GM18520 (cell line): Measurements from ENCODE around the gene CHRM4.

ENCODE experiments used
- ATAC-seq: cut with Tn5 transposase; IDR thresholded peaks from one replicate; pipeline ENCODE4 v1.9.1; 2021; ENCODE audit not compliant: unreplicated experiment

The CHRM4 gene

DNA sequence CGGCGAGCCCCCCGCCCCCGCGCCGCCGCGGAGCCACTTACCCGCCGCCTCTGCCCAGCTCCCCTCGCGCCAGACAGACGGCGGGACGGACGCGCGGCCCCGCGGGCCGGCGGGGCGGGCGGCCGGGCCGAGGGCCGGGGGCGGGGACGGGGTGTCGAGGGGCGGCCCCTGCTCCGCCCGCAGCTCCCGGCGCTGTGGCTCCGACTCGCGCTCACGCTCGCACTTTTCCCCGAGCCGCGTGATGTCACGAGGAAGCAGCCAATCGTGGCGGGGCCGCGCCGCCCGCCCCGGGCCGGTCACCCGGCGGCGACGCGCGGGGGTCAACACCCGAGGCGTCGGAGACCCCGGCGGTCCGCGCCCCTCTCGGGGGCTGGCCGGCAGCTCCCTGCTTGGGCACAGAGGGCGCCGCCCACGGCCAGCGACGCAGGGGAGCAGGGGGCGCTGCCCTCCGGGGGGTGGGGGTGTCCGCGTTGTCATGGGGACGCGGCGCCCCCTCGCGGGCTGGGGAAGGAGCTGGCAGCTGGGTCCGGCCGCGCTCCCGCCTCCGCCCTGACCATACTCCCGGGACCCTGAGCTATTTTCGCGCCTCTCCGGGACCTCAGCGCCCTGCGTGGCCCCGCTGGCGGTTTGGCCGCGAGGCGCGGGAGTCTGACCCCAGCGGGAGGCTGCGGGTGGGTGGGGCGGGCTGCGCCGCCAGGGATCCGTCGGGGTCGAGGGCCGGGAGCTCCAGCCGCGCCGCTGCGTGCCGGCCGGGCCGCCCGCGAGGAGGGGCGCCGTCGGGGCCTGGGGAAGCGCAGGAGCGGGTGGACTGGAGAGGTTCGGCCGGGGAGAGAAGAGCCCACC is at the start of gene CHRM4:
TSS of gene CHRM4 (minus strand) at position 199 of the 843 bp plus-strand sequence. CDS start 5,219 bp downstream, outside the sequence.
- ATAC-seq, result no peak

DNA sequence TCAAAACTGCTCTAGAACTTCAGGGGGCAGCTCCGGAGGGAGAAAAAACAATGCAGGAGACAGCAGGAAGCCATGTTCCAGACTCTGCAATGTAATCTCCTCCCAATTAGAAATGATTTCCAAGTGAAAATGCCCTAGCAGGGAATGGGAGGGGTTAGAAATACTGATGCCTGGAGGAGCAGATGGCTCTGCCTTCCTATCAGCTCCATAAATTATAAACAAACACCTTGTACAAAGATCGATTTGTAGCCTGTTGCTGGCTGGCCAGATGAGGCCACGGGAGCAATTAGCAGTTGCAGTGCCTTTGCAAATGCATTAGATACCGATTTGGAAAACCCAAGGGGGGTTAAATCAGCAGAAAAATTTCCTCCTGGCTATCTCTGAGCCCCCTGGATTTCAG is 46.6 kb upstream of the CHRM4 start:
- ATAC-seq, result no peak

DNA sequence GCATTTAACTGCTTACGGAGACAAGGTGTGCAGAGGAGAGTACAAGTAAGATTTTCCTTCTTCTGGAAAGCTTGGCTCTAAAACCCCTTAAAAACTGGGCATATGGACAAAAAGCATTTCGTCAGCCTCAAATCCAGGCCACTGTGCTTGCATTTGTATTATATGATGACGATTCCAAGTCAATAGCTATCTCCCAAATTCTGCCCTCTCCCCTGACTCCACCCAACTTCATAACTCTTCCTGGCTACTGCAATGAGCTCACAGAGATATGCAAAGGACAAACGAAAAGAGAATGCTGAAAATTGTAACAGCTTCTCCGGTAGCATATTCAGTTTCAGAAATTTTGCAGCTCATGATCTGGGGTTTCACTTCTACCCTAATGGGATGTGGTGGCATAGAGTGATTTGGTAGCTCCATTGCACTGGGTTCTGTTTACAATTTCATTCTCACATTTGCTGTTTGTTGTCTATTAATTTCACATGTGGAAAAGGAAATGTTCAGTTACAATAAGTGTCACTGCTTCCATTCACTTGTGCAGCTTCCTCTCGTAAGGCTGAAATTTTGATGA is 45.6 kb upstream of the CHRM4 start:
- ATAC-seq, result no peak

DNA sequence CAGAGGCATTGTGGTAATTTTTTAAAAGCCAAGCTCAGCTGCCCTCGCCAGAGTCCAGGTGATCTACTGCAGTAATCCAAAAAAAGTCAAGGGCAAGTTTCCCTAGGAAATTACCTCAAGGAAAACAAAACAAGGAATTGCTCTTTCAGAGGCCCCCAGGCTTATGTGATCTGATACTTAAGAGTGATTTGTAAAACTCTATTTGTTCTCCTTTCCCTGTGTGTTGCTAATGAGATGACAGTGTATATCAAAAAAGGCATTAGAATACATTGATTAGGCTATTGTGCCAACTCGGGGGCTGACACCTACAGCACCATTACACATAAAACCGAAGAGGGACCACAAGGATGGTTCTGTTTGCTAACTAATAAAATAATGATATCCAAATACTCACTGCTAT is 44.5 kb upstream of the CHRM4 start:
- ATAC-seq, result no peak

DNA sequence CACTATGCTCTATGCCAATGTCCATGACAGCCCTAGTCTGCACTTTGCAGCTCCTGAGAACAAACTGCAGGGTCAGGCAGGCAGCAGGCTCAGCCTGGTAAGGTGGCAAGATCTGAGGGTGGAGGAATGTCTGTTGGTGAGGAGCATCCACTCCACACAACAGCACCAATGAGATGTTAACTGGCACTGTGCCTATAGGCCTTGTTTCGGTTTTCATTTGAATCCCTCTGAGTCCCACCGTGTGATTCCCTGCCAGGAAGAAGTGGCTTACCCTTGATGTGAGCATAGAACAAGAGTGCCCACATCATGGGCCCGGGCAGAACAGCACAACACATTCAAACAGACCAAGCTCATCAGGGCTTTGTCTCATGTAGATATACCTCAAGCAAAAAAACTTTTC is 44.1 kb upstream of the CHRM4 start:
- ATAC-seq, result no peak

DNA sequence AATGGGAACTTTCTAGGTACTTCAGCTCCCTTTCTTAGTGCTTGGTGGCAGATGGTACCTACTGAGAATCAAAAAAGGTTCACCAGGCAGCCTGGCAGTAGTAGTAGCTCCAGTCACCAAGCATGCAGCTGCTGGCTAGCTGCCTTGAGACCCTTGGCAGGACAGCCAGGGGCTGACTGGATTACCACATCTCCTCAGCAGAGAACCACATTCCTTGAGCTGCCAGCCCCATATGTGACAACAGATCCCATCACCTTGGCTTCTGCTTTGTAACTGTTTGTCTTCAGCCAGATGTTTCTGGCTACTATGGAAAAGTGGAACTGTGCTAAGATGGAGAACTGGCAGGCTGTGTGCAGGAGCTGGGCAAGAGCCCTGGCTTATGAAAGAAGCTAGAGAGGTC is 39.6 kb upstream of the CHRM4 start:
- ATAC-seq, result no peak

DNA sequence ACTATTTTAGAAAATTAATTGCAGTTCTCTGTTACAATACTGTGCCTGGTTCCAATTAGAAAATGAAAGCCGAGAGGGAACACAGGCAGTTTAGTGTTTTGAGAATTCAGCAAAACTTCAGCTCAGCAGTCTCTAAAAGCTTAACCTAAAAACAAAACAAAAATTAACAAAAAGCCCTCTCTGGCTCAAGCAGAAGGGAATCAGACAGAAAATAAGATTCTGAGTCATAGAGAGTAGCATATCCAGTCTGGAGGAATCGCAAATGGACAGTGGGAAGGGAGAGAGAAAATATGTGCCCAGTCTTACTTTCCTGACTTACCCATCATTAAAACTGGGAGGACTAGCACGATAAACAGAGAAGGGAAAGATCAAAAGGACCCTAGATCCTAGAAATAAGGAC is 38.1 kb upstream of the CHRM4 start:
- no peak for ATAC-seq

DNA sequence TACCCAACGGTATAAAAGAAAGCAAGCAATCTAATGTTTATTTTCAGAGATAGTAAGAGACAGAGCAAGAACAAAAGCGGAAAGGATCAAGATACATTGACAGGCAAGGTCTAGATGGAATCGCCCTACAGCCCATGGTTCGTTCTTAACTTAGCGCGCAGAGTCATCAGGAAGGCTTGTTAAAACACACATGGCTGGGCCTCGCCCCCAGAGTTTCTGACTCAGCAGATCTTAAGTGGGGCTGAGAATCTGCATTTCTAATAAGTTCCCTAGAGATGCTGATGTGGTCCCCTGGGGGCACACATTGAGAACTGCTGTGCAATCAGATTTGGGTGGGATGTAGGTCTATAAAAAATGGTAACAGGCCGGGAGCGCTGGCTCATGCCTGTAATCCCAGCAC is 35.8 kb upstream of the CHRM4 start:
- ATAC-seq, result no peak

DNA sequence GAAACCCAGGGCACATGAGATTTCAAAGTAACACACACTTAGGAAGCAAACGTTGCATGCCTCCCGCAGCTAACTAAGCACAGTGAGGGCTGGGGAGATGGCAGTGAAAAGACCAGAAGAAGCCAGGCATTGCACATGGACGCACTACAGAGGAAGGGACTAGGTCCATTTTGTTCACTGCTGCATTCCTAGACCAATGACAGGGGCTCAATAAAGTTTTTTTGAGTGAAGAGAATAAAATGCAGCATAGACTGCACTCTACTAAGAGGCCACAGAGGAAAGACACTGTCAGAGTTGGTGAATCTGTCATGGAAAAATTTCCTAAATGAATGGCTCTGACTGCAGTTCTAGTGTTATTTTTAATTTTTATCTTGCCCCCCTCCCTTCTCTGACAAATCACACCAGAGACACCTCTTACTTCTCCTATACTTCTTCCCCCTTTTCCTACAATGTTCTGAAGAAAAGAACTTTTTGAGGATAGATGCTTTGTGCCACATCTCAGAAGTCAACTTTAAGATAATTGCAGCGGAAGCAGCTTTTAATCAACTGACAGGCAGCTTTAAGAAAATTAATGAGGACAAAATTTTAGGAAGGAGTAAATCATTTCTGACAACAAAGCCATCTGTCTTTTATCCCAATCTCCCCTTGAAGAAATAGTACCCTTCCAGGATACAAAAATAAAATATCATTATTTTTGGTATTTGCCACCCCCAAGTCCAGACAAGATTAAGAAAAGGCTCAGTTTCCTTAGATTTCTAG is 34.8 kb upstream of the CHRM4 start:
- ATAC-seq, result no peak

DNA sequence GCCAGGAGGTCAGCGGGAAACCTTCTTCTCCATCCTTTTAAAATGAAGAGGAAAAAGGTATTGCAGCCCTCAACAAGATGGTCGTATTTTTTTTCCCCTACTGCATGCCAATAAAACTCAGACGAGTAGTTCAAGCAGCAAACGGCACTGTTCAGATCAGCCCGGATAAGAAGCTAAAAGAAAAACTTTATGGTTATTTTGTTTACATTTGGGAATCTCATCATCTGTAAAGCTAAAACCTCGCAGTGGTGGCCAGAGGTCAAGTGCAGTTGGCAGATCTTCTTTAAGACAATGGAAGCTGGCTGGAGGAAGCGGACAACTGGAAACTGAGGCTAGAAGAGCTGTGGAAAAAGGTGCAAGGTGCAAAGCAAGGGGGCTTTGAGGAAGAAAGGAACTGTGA is 31.0 kb upstream of the CHRM4 start:
- no peak for ATAC-seq

DNA sequence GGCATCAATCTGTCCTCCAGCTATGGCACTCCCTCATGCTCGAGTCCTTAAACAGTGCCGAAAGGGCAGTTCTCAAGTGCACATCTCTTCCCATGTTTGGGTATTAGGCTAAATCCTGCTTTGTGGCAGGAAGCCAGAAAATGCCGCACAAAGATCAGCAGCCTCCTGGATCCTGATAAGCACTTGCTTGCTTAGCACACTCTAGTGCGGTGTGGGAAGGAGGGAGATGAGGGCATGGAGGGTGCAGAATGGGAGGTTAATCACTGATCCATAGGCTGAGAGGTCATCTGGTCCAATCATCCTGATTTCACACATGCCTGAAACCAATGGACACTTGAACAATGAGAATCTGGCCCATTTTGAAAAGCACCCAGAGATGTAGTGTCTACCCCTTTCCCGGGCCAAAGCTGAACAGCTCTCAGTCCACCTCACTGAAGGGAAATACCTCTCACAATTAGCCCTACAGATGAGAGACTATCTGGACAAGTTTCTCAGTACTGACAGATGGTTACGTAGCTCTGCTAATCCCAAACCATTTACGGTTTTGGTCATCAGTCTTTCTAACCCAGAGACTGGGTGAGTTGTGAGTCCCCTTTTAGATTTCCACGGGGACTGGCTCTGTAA is 29.8 kb upstream of the CHRM4 start:
- ATAC-seq, result no peak

DNA sequence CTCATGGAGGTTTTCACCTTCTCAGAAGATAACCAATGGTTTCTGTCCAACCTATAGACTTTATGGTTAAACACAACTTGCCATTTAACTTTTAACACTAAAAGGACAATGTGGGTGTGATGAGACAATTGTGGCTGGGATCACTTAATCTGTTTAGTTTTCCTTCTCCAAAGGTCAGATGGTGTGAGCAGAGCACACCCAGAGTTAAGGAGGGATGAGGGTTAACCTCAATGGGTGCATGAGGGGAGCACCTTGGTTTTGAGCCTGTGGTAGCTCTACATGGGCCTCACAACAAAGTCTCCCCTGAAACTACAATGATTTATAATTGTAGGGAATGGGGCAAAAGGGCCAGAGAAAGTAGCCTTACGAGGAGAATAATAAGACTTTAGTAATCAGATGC is 28.9 kb upstream of the CHRM4 start:
- ATAC-seq, result no peak

DNA sequence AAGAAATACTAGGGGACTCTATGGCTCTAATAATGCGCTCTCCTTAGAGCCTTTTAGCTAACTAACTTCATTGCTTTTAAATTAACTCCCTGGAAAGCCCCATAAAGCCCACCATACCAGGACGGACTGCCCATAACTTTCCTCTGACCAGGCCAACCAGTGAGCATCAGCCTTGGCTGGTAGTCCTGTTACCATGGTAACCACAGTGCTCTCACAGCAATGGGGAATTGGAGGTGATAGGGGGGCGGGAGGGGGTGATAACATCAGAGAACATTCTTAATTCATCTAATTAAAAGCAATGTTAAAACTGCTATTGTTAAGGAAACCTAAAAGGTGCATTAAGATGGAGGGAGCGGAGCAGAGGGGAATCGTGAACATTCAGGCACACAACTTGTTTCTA is 27.2 kb upstream of the CHRM4 start:
- no peak for ATAC-seq

DNA sequence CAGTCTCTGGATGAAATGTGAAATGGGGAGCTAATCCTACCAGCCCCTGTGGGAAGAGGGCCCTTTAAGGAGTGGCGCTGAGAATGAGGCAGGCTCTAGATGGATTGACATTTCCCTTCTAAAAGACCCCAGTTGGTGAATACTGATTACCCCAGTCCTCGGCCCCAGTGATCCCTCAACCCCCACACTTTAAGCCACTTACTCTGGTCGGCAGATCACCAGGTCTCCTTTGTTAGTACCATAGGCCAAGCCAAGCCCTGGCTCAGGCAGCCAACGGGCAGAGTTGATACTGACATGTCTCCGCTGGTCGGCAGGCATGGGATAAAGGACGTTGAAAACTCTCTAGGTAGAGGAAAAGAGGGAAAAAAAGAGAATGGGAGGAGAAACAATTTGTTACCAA is 26.1 kb upstream of the CHRM4 start:
- no peak for ATAC-seq

DNA sequence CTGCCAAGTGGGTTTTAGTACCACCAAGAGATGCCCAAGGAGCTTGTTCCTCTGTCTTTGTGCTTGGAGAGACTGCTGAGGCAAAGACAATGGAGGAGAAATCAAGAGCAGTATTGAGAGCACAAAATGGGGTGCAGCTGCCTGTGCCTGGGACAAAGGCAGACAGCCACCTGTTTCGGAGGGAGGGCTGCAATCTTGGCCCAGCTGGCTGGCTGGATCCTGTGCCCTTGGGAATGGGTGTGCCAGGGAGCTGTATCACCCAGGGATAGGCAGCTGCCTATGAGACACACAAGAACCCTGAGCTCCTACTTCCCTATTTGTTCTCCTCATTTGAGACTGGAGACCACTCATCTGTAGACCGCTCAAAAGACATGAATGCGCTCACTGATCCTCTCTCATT is 23.3 kb upstream of the CHRM4 start:
- no peak for ATAC-seq

DNA sequence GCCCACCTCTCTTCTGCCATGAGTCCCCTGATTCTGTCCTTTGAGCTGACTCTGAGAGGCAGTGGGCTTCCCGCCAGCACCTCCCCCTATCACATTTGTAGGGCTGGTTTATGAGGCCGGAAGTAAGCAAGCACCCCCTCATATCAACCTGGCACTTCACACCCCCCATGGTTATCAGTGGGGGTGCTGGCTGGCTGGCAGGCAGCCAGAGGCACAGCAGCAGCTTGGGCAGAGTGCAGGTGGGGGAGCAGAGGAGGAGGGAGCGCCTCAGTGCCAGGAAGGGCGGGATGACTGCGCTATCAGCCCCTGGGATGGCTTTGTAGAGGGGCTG is 22.9 kb upstream of the CHRM4 start:
- no peak for ATAC-seq

DNA sequence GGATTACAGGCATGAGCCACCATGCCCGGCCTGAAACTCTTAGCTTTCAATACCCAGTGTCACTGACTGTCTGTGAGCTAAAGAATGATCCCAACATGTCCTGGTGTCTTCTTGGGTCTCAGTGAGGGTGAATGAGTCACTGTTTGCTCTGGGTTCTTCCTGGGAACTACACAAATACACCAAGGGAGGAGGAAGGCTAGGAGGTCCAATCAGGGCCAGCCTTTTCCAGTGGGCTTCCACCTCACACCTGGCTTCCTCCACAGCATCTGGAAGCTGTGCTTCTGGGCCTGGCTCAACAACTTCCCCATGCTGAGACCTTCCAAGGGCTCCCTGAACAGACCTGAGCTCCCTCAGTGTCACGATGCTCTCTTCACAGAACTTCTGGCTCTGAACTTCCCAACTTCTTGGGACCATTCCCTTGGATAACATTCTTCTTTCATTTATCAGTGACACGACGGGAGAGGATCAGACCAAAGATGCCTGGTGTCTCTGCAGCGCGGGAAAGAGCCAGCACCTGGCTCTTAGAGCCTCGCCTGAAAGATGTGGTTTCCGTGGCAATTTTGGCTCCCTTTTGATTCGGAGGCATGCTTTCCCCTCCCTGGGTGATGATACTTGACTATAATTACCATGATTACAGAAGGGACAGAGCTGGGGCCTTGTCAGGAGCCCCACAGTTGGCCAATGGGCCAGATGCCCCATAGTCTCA is 22.3 kb upstream of the CHRM4 start:
- no peak for ATAC-seq

DNA sequence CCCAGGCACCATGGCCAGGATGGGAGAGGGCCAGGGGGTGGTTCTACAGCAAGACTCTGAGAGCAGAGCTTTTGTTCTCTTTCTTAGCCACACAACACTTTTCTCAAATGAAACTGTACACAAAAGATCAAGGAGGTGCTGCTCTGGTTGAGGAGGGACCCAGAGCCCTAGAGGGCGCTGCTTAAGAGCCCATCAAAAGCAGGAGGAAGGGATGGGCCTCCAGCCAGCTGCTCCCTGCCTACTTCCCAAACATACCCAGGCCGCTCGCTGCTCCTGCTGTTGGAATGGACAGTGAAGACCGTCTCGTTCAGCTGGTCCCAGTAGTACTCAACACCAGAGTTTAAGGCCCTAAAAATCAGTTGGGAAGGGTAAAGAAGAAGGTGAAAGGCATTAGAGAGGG is 18.4 kb upstream of the CHRM4 start:
- ATAC-seq, result no peak

DNA sequence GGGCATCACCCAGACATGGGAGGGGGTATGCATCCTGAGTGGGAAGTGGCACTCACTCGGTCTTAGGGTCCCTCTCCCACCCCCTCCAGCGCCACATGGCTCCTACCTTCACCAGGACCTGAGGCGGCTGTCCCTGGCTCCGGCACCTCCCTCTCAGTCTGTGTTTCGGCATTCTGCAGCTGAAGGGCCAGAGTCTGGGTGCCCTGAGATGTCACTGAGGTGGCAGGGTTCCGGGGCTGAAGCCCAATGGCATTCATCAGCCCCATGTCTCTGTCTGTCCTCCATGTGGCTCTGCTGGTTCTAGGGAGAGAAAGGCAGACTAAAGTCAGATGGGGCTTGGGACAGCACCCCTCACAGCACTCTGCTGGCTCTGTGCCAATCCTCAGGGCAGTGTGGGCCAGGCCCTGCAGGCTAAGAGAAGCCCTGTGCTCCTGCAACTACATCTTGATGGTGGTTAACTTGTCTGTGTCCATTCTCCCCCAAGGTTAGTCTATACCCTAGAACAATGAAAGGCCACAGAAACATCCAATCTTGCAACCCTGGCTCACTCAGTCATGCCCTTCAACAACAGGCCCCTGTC is 16.9 kb upstream of the CHRM4 start:
- no peak for ATAC-seq

DNA sequence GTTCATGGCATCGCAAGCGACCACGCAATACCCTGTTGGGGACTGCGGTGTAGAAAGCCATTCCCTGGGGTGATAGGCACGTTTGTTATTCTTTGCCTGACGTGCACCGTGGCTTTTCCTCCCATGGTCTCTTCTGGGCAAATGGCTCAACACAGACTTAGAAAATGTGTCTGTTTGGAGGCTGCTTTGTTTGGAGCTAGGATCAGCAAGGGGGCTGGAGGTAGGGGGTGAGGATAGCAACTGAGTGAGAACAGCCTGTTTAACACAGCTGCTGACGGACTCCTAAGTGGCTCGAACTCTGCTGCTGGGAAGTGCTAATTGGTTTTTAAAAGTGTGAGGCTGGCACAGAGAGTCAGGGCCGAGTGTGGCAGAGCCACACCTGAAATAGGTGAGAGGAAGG is 16.1 kb upstream of the CHRM4 start:
- ATAC-seq, result no peak

DNA sequence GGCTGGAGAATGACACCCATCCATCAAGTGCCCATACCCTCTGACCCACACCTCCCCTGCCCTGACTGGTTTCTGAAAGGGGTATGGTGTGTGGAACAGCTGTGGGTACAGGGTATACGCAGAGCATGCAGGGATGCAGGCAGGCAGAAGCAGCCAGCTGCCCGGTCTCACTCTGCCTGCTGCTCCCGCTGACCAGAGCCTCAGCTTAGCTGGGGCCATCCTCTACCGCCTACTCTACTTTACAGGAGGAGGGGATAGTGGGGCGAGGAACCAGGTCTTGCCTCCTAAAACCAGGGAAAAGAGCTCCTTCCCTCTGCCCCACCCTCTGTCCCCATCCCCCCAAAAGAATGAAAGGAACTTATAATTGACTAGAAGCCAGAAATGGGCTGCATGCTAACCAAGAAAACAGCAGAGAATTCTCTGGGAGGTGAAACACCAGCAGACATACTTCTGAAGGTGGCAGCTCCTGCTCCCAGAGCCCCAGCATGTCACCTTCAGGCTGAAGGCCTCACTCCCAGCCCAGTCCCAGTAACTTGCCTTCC is 13.0 kb upstream of the CHRM4 start:
- no peak for ATAC-seq
